ENCODE data around the gene IFI44L. TPM values are rescaled to one million over a fixed set of nuclear protein-coding genes. Genes with fewer than 3 reads are reported as not detected.

The IFI44L gene
- total RNA-seq, 2 experiments from 2014 or later, result 19.5 to 23.9 TPM

GRCh38 chr1:78652019-78652560, 31.8 kb downstream of the IFI44L start:
- POLR2A ChIA-PET, result no interaction called here
- Histone ChIP-seq H3K27me3 (ENCODE audit: control insufficient read depth in 1 of 2, insufficient read depth in 2 of 2, low read length in 2 of 2) (no peaks in the 10 kb centered on the region), H3K36me3 (ENCODE audit: insufficient read depth, low read length) (peaks cover 25% of the 10 kb centered on the region), H3K27ac (ENCODE audit: low read depth in 1 of 2, low read length in 2 of 2) (no peak overlapping the region), H3K9me3 (ENCODE audit: control insufficient read depth in 1 of 2, insufficient read depth in 1 of 2, low read length in 2 of 2) (peaks cover 0 to 5% of the 10 kb centered on the region in 2 experiments), H3K4me1 (ENCODE audit: insufficient read depth, low read length) (peaks cover 8% of the 10 kb centered on the region), H3K4me3 (ENCODE audit: low read length) (peak overlapping the region; percentile 65)
- no peak for DNase-seq
- Mint-ChIP-seq H3K36me3 (ENCODE audit: low read depth) (peaks cover 54% of the 10 kb centered on the region), H3K9me3 (peaks cover 2% of the 10 kb centered on the region), H3K4me1 (ENCODE audit: low read depth) (peaks cover 76% of the 10 kb centered on the region), H3K4me3 (peak overlapping the region; percentile 92), H3K27me3 (no peaks in the 10 kb centered on the region), H3K27ac (peak overlapping the region; percentile 80)
- intact Hi-C loops (cut with DNase I, micrococcal nuclease), result no loop called here
- ATAC-seq (ENCODE audit: poor library complexity), result no peak
- CTCF ChIA-PET, result interaction anchor here (1.3 kb wide), 1 partner anchor 35 kb away, joined by 5 read pairs; no protein-coding TSS in a partner anchor
- TF ChIP-seq CTCF (IDR thresholded peaks at IDR 0.05), result no peak

GRCh38 chr1:78658901-78659300, 38.7 kb downstream of the IFI44L start:
- peaks cover 34% of the 10 kb centered on the region for H3K4me1 Mint-ChIP-seq (ENCODE audit: low read depth)

GRCh38 chr1:78663923-78664322, 43.7 kb downstream of the IFI44L start:
- no peaks in the 10 kb centered on the region for H3K27me3 ChIP-seq (ENCODE audit: control insufficient read depth in 1 of 2, insufficient read depth in 2 of 2, low read length in 2 of 2)
- H3K4me3 ChIP-seq (ENCODE audit: low read length), result no peak overlapping the region
- H3K27ac ChIP-seq (ENCODE audit: low read depth in 1 of 2, low read length in 2 of 2), result no peak overlapping the region
- H3K9me3 Mint-ChIP-seq, result no peaks in the 10 kb centered on the region
- peak overlapping the region; percentile 18 for H3K27ac Mint-ChIP-seq
- TF ChIP-seq CTCF (IDR thresholded peaks at IDR 0.05), result no peak
- H3K36me3 Mint-ChIP-seq (ENCODE audit: low read depth), result peaks cover 58% of the 10 kb centered on the region
- H3K27me3 Mint-ChIP-seq, result no peaks in the 10 kb centered on the region
- H3K9me3 ChIP-seq (ENCODE audit: control insufficient read depth in 1 of 2, insufficient read depth in 1 of 2, low read length in 2 of 2), result no peaks in the 10 kb centered on the region
- ChIA-PET CTCF (no interaction called here), POLR2A (no interaction called here)
- no peak for ATAC-seq (ENCODE audit: poor library complexity)
- no peak for DNase-seq
- H3K4me1 ChIP-seq (ENCODE audit: insufficient read depth, low read length), result no peaks in the 10 kb centered on the region
- intact Hi-C loops (cut with DNase I, micrococcal nuclease), result no loop called here
- no peak overlapping the region for H3K4me3 Mint-ChIP-seq
- H3K4me1 Mint-ChIP-seq (ENCODE audit: low read depth), result peaks cover 4% of the 10 kb centered on the region
- peaks cover 49% of the 10 kb centered on the region for H3K36me3 ChIP-seq (ENCODE audit: insufficient read depth, low read length)

More at GRCh38 chr1:78658901-78659300, 38.7 kb downstream of the IFI44L start:
- Histone ChIP-seq H3K4me3 (ENCODE audit: low read length) (no peak overlapping the region), H3K27ac (ENCODE audit: low read depth in 1 of 2, low read length in 2 of 2) (no peak overlapping the region), H3K4me1 (ENCODE audit: insufficient read depth, low read length) (no peaks in the 10 kb centered on the region), H3K36me3 (ENCODE audit: insufficient read depth, low read length) (peaks cover 76% of the 10 kb centered on the region), H3K9me3 (ENCODE audit: control insufficient read depth in 1 of 2, insufficient read depth in 1 of 2, low read length in 2 of 2) (no peaks in the 10 kb centered on the region), H3K27me3 (ENCODE audit: control insufficient read depth in 1 of 2, insufficient read depth in 2 of 2, low read length in 2 of 2) (no peaks in the 10 kb centered on the region)
- ChIA-PET POLR2A (interaction anchor here (1.2 kb wide), 1 partner anchor 9 kb away, joined by 4 read pairs; the partner anchor contains the start of gene IFI44), CTCF (no interaction called here)
- Mint-ChIP-seq H3K27me3 (no peaks in the 10 kb centered on the region), H3K4me3 (no peak overlapping the region), H3K9me3 (no peaks in the 10 kb centered on the region), H3K27ac (peak overlapping the region; percentile 53), H3K36me3 (ENCODE audit: low read depth) (peaks cover 94% of the 10 kb centered on the region)
- DNase-seq (no peak), ATAC-seq (ENCODE audit: poor library complexity) (no peak)
- TF ChIP-seq CTCF (IDR thresholded peaks at IDR 0.05), result no peak
- intact Hi-C loops (cut with DNase I, micrococcal nuclease), result no loop called here
